ENCODE measurements around the gene COL4A1. TPM values are rescaled to one million over a fixed set of nuclear protein-coding genes. Genes with fewer than 3 reads are reported as not detected.
A peak's percentile ranks its signal among the peaks of the same experiment; 100 is the strongest.

COL4A1 gene
- total RNA-seq, 3 donors from 2014 or later = 118 to 1,008 (median 370) TPM

- Histone ChIP-seq H3K27me3 (no peaks in the 10 kb centered on the region), H3K27ac (peak overlapping the region; percentile 85 to 94), H3K36me3 (no peaks in the 10 kb centered on the region), H3K4me1 (peaks cover 0 to 3% of the 10 kb centered on the region in 2 donors), H3K9me3 (no peaks in the 10 kb centered on the region), H3K4me3 (no peak overlapping the region)
- intact Hi-C loops (cut with DNase I; ENCODE audit: low total_unique reads) = no loop called here
- TF ChIP-seq POLR2A (IDR thresholded peaks at IDR 0.05) (no peak), POLR2AphosphoS5 (IDR thresholded peaks at IDR 0.05) (no peak), CTCF (IDR thresholded peaks at IDR 0.05) (no peak)
- DNase-seq (ENCODE audit: low spot score in 2 of 2) = no peak
Observed at GRCh38 chr13:110125613-110126272, 181.2 kb downstream of the COL4A1 start.

GRCh38 chr13:110125157-110125556 is 181.8 kb downstream of the COL4A1 start:
- TF ChIP-seq POLR2AphosphoS5 (IDR thresholded peaks at IDR 0.05) = no peak
- TF ChIP-seq CTCF (IDR thresholded peaks at IDR 0.05) = no peak
- no peak for TF ChIP-seq POLR2A (IDR thresholded peaks at IDR 0.05)
- Histone ChIP-seq H3K36me3 (no peaks in the 10 kb centered on the region), H3K4me3 (no peak overlapping the region), H3K9me3 (no peaks in the 10 kb centered on the region), H3K27ac (peak overlapping the region; percentile 85 to 94), H3K27me3 (no peaks in the 10 kb centered on the region), H3K4me1 (peaks cover 0 to 3% of the 10 kb centered on the region in 2 donors)
- intact Hi-C loops (cut with DNase I; ENCODE audit: low total_unique reads) = no loop called here
- no peak for DNase-seq (ENCODE audit: low spot score in 2 of 2)

GRCh38 chr13:110124201-110124940 is 182.6 kb downstream of the COL4A1 start:
- H3K36me3 ChIP-seq = no peaks in the 10 kb centered on the region
- peaks cover 0 to 3% of the 10 kb centered on the region in 2 donors for H3K4me1 ChIP-seq
- no peaks in the 10 kb centered on the region for H3K9me3 ChIP-seq
- H3K27me3 ChIP-seq = no peaks in the 10 kb centered on the region
- DNase-seq (ENCODE audit: low spot score in 2 of 2) = peak in 1 of 2 donors; percentile 16
- peak overlapping the region; percentile 88 to 94 for H3K27ac ChIP-seq
- intact Hi-C loops (cut with DNase I; ENCODE audit: low total_unique reads) = no loop called here
- no peak for TF ChIP-seq POLR2AphosphoS5 (IDR thresholded peaks at IDR 0.05)
- TF ChIP-seq POLR2A (IDR thresholded peaks at IDR 0.05) = no peak
- no peak for TF ChIP-seq CTCF (IDR thresholded peaks at IDR 0.05)
- H3K4me3 ChIP-seq = no peak overlapping the region

- H3K4me1 ChIP-seq = peaks cover 0 to 3% of the 10 kb centered on the region in 2 donors
- intact Hi-C loops (cut with DNase I; ENCODE audit: low total_unique reads) = no loop called here
- peak overlapping the region; percentile 77 to 88 for H3K27ac ChIP-seq
- no peaks in the 10 kb centered on the region for H3K36me3 ChIP-seq
- peak overlapping the region in 2 of 3 donors; percentile 32 to 57 for H3K4me3 ChIP-seq
- H3K9me3 ChIP-seq = no peaks in the 10 kb centered on the region
- DNase-seq (ENCODE audit: low spot score in 2 of 2) = peak in 1 of 2 donors; percentile 89
- TF ChIP-seq CTCF (IDR thresholded peaks at IDR 0.05) (no peak), POLR2AphosphoS5 (IDR thresholded peaks at IDR 0.05) (peak in 1 of 3 donors; percentile 17)
- H3K27me3 ChIP-seq = no peaks in the 10 kb centered on the region
Observed at GRCh38 chr13:110123041-110123809, 183.7 kb downstream of the COL4A1 start.
